ENCODE measurements around the gene ABR. TPM values are rescaled to one million over a fixed set of nuclear protein-coding genes. Genes with fewer than 3 reads are reported as not detected.

Gene ABR
- total and polyA plus RNA-seq, 2 of the 13 experiments (the other 11 are each of a cell fraction or from before 2014, with no cell fraction given) = 12.4 to 40.4 TPM

DNA sequence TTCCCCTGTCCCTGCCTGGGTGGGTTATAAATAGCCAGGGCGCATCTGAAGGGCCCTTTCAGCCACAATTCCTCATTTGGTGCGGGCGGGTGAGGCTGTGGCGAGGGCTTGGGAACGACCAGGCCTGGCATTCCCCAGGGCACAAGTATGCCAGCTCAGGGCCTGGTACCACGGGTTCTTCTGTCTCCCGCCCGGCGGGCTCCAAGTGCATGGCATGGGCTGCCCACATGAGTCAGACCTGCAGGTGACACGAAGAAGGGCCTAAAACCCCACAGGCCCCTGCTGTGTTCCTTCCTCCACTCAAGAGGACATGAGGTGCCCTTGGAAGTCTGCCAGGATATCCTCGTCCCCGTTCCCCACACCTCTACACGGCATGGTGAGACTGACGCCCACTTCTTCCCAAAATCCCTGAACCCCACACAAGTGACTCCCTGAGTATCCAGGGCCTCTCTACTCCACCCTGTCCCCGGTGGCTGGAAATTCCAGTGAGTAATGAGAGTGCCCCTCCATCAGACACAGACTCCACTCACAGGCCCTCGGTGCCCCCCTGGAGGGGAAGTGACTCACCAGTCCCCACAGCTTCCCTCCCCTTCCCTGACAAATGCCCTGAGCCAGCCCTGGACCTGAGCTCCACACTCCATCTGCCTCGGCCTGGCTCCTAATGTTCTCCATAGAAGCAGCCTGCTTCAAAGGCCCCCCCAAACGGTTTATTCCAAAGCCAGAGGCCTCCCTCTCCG lies 68.8 kb downstream of the ABR start (continued):
- peak; percentile 26 to 45; a peak in 1 of 4 replicates for TF ChIP-seq HMGXB4 (CRISPR knock-in tag; IDR thresholded peaks at IDR 0.05; ENCODE audit: borderline replicate concordance in 1 of 2, low read depth in 1 of 2)

DNA sequence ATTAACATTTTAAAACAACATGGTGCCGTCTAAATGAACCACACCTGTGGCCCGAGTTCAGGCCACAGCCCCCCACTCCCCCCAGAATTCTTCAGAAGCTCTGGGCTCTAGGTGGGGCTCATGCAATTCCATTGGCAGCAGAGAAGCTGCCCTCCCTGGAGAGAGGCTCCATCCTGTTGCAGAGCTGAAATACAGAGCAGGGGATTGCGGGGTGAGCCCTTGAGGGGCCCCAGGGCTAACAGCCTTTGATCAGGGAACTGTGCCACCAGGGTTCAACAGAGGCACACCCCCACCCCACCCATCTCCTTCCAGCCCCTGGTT lies 69.3 kb downstream of the ABR start:
- Histone ChIP-seq H3K4me2 (ENCODE audit: low read depth, low read length) (peak overlapping the region; percentile 100), H2AFZ (ENCODE audit: low read length) (no peak overlapping the region), H3K79me2 (ENCODE audit: insufficient read depth, low read length) (no peaks in the 10 kb centered on the region), H3K9ac (ENCODE audit: insufficient read depth, low read depth, low read length) (peak overlapping the region; percentile 76), H3K4me3 (replicated peaks in 1 of 3; ENCODE audit: insufficient read depth in 1 of 3, low read depth in 2 of 3, low read length in 3 of 3) (peak overlapping the region; percentile 81 to 89 (median 83)), H4K20me1 (ENCODE audit: insufficient read depth, low read length) (no peaks in the 10 kb centered on the region), H3K36me3 (replicated peaks in 1 of 2; ENCODE audit: control insufficient read depth in 1 of 2, insufficient read depth in 2 of 2, low read length in 2 of 2) (no peaks in the 10 kb centered on the region), H3K9me3 (ENCODE audit: low read length) (no peaks in the 10 kb centered on the region), H3K27ac (ENCODE audit: extremely low read length, insufficient read depth, low read length) (peak overlapping the region; percentile 42), H3K27me3 (ENCODE audit: control insufficient read depth in 1 of 2, insufficient read depth in 2 of 2, low read length in 2 of 2) (no peaks in the 10 kb centered on the region), H3K4me1 (ENCODE audit: insufficient read depth, low read length) (peaks cover 63% of the 10 kb centered on the region)
- FAIRE-seq (no peak), DNase-seq (ENCODE audit: low spot score) (no peak), ATAC-seq (peak; percentile 3; the same call in 1 of the 3 replicates)
- in situ Hi-C loops (cut with HindIII; ENCODE audit: extremely low pct_ligation_motif_present, low pct_unique_long_range_greater_than_20kb) (no loop called here), intact Hi-C loops (cut with micrococcal nuclease; ENCODE audit: unreplicated experiment) (no loop called here)
- 0% methylated on average over 2 of the region's 3 CpGs for WGBS (ENCODE audit: low lambda C conversion rate)
- TSS peak; percentile 78 for BruUV-seq (replicated peaks)
- ChIA-PET POLR2A (interaction anchor here (0.8 to 2.3 kb wide), 3 partner anchors 8 to 77 kb away, joined by 3 to 8 read pairs (median 3); no protein-coding TSS in a partner anchor), CTCF (ENCODE audit: low intra/inter-chr PET ratio, low total read pairs) (no interaction called here)
- no peak for TF ChIP-seq GABPB1 (CRISPR knock-in tag; IDR thresholded peaks at IDR 0.05)
- no peak for TF ChIP-seq ZNF101 (CRISPR knock-in tag; IDR thresholded peaks at IDR 0.05; ENCODE audit: borderline replicate concordance, low read depth)
- peak; percentile 10; the same call in 1 of the 2 replicates for TF ChIP-seq CBX5 (CRISPR knock-in tag; IDR thresholded peaks at IDR 0.05; ENCODE audit: borderline replicate concordance)
- TF ChIP-seq TCF7 (IDR thresholded peaks at IDR 0.05; ENCODE audit: low read depth) = peak; percentile 28; the same call in 1 of the 2 replicates
- TF ChIP-seq ZEB1 (IDR thresholded peaks at IDR 0.05; ENCODE audit: insufficient replicate concordance, low read depth) = peak; percentile 18
- 0 out of 2 replicates have a peak, but pooled peaks have one; percentile 26 for TF ChIP-seq TARDBP (CRISPR knock-in tag; IDR thresholded peaks at IDR 0.05)
- 0 out of 2 replicates have a peak, but pooled peaks have one; percentile 14 for TF ChIP-seq RBFOX2 (IDR thresholded peaks at IDR 0.05; ENCODE audit: low read depth, low read length)
- TF ChIP-seq SALL1 (CRISPR knock-in tag; IDR thresholded peaks at IDR 0.05) = 0 out of 2 replicates have a peak, but pooled peaks have one; percentile 3
- TF ChIP-seq HOXA9 (CRISPR knock-in tag; IDR thresholded peaks at IDR 0.05; ENCODE audit: borderline replicate concordance) = no peak
